Measurements from ENCODE around the gene TPD52L2.

DNA sequence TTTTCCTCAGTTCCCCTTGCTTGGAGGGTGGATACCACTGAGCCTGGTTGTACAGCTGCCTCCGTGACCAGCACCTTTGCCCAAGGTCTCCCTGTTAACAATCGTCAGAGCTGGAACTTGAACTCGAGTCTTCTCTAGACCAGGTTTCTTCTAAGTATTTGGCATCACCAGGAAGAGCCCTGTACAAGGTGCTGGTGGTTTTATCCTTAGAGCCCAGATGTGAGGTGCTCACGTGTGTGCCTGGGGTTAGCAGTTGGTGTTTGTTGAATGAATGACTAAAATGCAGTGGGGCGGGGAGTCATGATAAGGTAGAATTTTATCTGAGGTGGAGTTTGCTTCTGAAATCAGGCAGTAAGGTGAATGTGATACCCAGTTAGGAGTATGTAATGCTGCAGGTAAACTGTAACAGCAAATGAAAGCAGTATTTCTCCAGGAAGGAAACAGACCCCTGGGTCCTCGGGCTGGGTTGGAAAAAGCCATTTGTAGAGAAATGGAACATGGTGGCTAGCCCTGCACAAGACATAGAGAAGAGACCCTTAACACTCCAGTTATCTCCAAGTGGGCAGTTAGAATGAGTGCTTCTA lies 33.0 kb downstream of the TPD52L2 start:
- TF ChIP-seq, protein P1, sequence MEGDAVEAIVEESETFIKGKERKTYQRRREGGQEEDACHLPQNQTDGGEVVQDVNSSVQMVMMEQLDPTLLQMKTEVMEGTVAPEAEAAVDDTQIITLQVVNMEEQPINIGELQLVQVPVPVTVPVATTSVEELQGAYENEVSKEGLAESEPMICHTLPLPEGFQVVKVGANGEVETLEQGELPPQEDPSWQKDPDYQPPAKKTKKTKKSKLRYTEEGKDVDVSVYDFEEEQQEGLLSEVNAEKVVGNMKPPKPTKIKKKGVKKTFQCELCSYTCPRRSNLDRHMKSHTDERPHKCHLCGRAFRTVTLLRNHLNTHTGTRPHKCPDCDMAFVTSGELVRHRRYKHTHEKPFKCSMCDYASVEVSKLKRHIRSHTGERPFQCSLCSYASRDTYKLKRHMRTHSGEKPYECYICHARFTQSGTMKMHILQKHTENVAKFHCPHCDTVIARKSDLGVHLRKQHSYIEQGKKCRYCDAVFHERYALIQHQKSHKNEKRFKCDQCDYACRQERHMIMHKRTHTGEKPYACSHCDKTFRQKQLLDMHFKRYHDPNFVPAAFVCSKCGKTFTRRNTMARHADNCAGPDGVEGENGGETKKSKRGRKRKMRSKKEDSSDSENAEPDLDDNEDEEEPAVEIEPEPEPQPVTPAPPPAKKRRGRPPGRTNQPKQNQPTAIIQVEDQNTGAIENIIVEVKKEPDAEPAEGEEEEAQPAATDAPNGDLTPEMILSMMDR (IDR thresholded peaks at IDR 0.05): no peak
- TF ChIP-seq ZFX (IDR thresholded peaks at IDR 0.05; ENCODE audit: borderline replicate concordance): no peak
